Esophagus squamous epithelium (tissue), 5 donors: ENCODE data around the gene IL22RA1. TPM values are rescaled to one million over a fixed set of nuclear protein-coding genes. Genes with fewer than 3 reads are reported as not detected.

Source experiments
- DNase-seq: peaks from one replicate; lab custom pipeline; 2025; lab: John Stamatoyannopoulos, UW
- H3K27ac ChIP-seq, 4 donors: fragments of 200-600 bp; sonication (generic); one replicate each; pipeline ENCODE4 v1.5.1; 2016 to 2019; ENCODE audit warnings: mild to moderate bottlenecking in 1 of 4
- H3K27me3 ChIP-seq, 4 donors: fragments of 200-600 bp; sonication (generic); 1 replicate in 3 of 4; 2 replicates in 1 of 4; pipeline versions ENCODE4 v1.5.1 to v1.6.0; 2017 to 2021; ENCODE audit warnings: antibody characterized with exemption in 1 of 4
- H3K36me3 ChIP-seq, 3 donors: fragments of 200-600 bp; sonication (generic); one replicate each; pipeline ENCODE4 v1.5.1; 2016 to 2019
- H3K4me1 ChIP-seq, 3 donors: fragments of 200-600 bp; sonication (generic); one replicate each; pipeline ENCODE4 v1.5.1; 2017 to 2019
- H3K4me3 ChIP-seq, 4 donors: fragments of 200-600 bp; sonication (generic); 1 replicate in 3 of 4; 2 replicates in 1 of 4; pipeline ENCODE4 v1.5.1; 2016 to 2019; ENCODE audit warnings: mild to moderate bottlenecking in 2 of 4, moderate library complexity in 1 of 4
- H3K9me3 ChIP-seq, 3 donors: fragments of 200-600 bp; sonication (generic); one replicate each; pipeline ENCODE4 v1.5.1; 2016 to 2019
- POLR2A ChIP-seq, 4 donors: fragments of 450-650 bp; IDR thresholded peaks; one replicate each; pipeline ENCODE4 v1.6.1; 2017; ENCODE audit warnings: antibody characterized with exemption in 4 of 4, mild to moderate bottlenecking in 4 of 4, moderate library complexity in 3 of 4
- WGBS, 2 donors: methylation state at CpG; one replicate each; pipeline ENCODE4 v1.1.5; 2018; 5-methylcytosine and 5-hydroxymethylcytosine counted together
- intact Hi-C: fragments of 100-400 bp; cut with DNase I; formaldehyde crosslinking; loops from one replicate; pipeline ENCODE4 v1.15.0; 2022
- total RNA-seq, 4 donors: library from RNA; depleted of rRNA; stranded (reverse); fragments of >200 nt; gene quantifications; one replicate each; pipeline ENCODE4 v1.1.0, GENCODE V29; 2016
- TF ChIP-seq, protein P1 (sequence below), 6 experiments: fragments of 450-650 bp in 4 of 6; fragments of 200-600 bp in 2 of 6; sonication (generic) in 2 of 6; IDR thresholded peaks; one replicate each; pipeline ENCODE4 v1.5.1; 2016 to 2019; ENCODE audit warnings: antibody characterized with exemption in 6 of 6, mild to moderate bottlenecking in 4 of 6, moderate library complexity in 4 of 6
- donor health status: DM: yes; HTN: yes; CAD: no.

IL22RA1 gene
- total RNA-seq, 4 donors from 2014 or later: 3.6 to 16.0 (median 10.5) TPM

DNA sequence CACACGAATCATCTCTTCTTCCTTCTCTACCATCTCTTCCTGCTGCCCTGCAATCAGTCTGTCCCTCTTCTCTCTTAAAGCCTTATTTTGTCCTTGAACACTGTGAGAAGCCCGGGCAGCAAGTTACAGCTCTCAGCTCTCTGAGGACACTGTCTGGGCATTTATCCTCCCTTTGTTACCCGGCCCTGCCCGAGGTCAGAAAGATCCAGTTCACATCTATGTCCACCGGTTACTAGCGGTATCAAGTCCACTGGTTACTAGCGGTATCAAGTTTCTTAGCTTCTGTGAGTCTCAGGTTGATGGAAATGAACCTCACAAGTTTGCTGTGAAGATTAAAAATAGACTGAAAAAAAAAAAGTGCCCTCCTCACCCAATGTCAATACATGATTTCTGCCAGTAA is 25.3 kb upstream of the IL22RA1 start:
- Histone ChIP-seq H3K27ac (no peak overlapping the region), H3K27me3 (no peaks in the 10 kb centered on the region), H3K4me3 (no peak overlapping the region), H3K4me1 (no peaks in the 10 kb centered on the region), H3K9me3 (no peaks in the 10 kb centered on the region), H3K36me3 (peaks cover 0 to 52% (median 0%) of the 10 kb centered on the region in 3 donors)
- intact Hi-C loops: loop anchor here (10.0 kb wide), 1 partner anchor 93 kb away; no protein-coding TSS in a partner anchor
- no peak for DNase-seq
- TF ChIP-seq, protein P1, sequence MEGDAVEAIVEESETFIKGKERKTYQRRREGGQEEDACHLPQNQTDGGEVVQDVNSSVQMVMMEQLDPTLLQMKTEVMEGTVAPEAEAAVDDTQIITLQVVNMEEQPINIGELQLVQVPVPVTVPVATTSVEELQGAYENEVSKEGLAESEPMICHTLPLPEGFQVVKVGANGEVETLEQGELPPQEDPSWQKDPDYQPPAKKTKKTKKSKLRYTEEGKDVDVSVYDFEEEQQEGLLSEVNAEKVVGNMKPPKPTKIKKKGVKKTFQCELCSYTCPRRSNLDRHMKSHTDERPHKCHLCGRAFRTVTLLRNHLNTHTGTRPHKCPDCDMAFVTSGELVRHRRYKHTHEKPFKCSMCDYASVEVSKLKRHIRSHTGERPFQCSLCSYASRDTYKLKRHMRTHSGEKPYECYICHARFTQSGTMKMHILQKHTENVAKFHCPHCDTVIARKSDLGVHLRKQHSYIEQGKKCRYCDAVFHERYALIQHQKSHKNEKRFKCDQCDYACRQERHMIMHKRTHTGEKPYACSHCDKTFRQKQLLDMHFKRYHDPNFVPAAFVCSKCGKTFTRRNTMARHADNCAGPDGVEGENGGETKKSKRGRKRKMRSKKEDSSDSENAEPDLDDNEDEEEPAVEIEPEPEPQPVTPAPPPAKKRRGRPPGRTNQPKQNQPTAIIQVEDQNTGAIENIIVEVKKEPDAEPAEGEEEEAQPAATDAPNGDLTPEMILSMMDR (IDR thresholded peaks at IDR 0.05): no peak
- no peak for TF ChIP-seq POLR2A (IDR thresholded peaks at IDR 0.05)
- WGBS, 2 donors: 88 to 94% methylated on average over 7 of the region's 7 CpGs

DNA sequence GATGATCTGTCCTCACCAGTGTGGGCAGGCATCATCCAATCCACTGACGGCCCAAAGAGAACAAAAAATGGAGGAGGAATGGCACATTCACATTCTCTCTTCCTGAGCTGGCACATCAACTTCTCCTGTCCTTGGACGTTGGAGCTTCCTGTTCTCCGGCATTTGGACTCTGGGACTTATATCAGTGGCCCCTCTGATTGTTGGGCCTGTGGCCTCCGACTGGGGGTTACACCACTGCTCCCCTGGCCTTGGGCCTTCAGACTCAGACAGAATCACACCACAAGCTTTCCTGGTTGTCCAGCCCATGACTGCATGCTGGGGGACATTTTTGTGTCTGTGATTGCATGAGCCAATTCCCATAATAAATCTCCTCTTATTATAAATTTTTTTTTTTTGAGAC is 24.1 kb upstream of the IL22RA1 start:
- WGBS, 2 donors: 61 to 62% methylated on average over 4 of the region's 4 CpGs
- H3K36me3 ChIP-seq: peaks cover 0 to 48% (median 0%) of the 10 kb centered on the region in 3 donors
- DNase-seq: no peak
- H3K9me3 ChIP-seq: no peaks in the 10 kb centered on the region
- no peak overlapping the region for H3K4me3 ChIP-seq
- H3K4me1 ChIP-seq: no peaks in the 10 kb centered on the region
- no peaks in the 10 kb centered on the region for H3K27me3 ChIP-seq
- intact Hi-C loops: loop anchor here (10.0 kb wide), 1 partner anchor 92 kb away; no protein-coding TSS in a partner anchor
- TF ChIP-seq POLR2A (IDR thresholded peaks at IDR 0.05): no peak
- TF ChIP-seq, protein P1 (IDR thresholded peaks at IDR 0.05): no peak
- no peak overlapping the region for H3K27ac ChIP-seq

DNA sequence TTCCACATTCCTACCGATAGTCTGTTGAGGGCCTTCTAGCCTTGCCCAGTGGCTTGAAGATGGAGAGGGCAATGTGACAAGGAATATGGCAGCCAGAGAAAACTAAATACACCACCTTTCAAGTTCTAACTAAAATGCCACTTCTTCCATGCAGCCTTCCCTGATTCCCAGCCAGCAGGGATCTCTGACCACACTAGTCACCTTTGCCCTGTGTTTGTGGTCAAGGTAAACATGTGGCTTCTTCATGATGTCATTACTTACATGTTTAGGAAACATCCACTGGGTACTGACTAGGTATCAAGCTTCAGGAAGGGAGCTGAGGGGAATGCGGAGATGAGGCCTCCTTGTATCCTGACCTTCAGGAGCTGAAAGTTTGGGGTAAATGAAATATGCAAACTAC is 22.6 kb upstream of the IL22RA1 start:
- 90 to 97% methylated on average over 2 of the region's 2 CpGs for WGBS, 2 donors
- Histone ChIP-seq H3K4me3 (no peak overlapping the region), H3K4me1 (no peaks in the 10 kb centered on the region), H3K27me3 (no peaks in the 10 kb centered on the region), H3K36me3 (peaks cover 0 to 60% (median 0%) of the 10 kb centered on the region in 3 donors), H3K9me3 (no peaks in the 10 kb centered on the region), H3K27ac (no peak overlapping the region)
- no peak for DNase-seq
- TF ChIP-seq POLR2A (IDR thresholded peaks at IDR 0.05): no peak
- TF ChIP-seq, protein P1 (IDR thresholded peaks at IDR 0.05): no peak
- intact Hi-C loops: loop anchor here (10.0 kb wide), 1 partner anchor 91 kb away; no protein-coding TSS in a partner anchor

DNA sequence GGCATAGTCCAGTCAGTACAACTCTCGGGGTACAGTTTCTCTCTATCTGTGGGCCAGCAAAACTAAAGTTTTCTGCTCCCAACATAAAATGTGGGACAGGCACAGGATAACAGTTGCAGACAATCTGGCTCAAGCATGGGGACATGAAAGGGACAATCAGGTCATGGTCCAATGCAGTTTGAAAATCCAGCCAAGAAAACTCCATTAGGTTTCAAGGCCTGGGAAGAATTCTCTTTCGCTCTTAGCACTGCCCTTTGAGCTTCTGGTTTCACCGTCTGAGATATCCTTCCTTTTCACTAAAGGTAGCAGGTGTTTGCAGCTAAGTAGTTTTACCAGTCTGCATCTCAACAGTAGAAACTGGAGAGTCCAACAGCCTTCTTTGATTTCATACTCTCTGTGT is 21.1 kb upstream of the IL22RA1 start:
- intact Hi-C loops: loop anchor here (10.0 kb wide), 1 partner anchor 89 kb away; no protein-coding TSS in a partner anchor
- no peak for DNase-seq
- 82 to 93% methylated on average over 3 of the region's 3 CpGs for WGBS, 2 donors
- Histone ChIP-seq H3K4me1 (no peaks in the 10 kb centered on the region), H3K27me3 (no peaks in the 10 kb centered on the region), H3K4me3 (no peak overlapping the region), H3K36me3 (peaks cover 0 to 63% (median 0%) of the 10 kb centered on the region in 3 donors), H3K27ac (no peak overlapping the region), H3K9me3 (no peaks in the 10 kb centered on the region)
- TF ChIP-seq, protein P1 (IDR thresholded peaks at IDR 0.05): no peak
- TF ChIP-seq POLR2A (IDR thresholded peaks at IDR 0.05): no peak

DNA sequence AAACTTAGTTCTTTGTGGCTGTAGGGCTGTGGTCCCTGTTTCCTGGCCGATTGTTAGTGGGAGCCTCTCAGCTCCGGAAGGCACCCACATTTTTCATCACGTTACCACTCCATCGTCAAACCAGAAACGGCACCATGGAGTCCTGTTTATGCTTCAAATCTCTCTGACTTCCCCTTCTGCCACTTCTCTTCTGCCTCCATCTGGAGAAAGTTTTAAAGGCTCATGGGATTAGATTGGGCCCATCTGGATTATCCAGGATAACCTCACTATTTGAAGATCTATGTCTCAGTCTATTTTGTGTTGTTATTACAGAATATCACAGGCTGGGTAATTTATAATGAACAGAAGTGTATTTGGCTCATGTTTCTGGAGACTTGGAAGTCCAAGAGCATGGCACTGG is 19.3 kb upstream of the IL22RA1 start:
- Histone ChIP-seq H3K36me3 (peaks cover 0 to 63% (median 0%) of the 10 kb centered on the region in 3 donors), H3K9me3 (no peaks in the 10 kb centered on the region), H3K27ac (no peak overlapping the region), H3K4me1 (no peaks in the 10 kb centered on the region), H3K4me3 (no peak overlapping the region), H3K27me3 (no peaks in the 10 kb centered on the region)
- 76 to 86% methylated on average over 5 of the region's 5 CpGs for WGBS, 2 donors
- DNase-seq: no peak
- intact Hi-C loops: loop anchor here (10.0 kb wide), 1 partner anchor 87 kb away; no protein-coding TSS in a partner anchor
- TF ChIP-seq, protein P1 (IDR thresholded peaks at IDR 0.05): no peak
- TF ChIP-seq POLR2A (IDR thresholded peaks at IDR 0.05): no peak
